ENCODE data around the gene VSIG10L2.

VSIG10L2 gene

GRCh38 chr11:125948278-125949051 is 2.6 kb downstream of the VSIG10L2 start:
- H3K79me2 ChIP-seq (ENCODE audit: insufficient read depth, low read length) = no peaks in the 10 kb centered on the region
- H3K9ac ChIP-seq (ENCODE audit: low read length) = no peak overlapping the region
- no peak overlapping the region for H3K4me2 ChIP-seq (ENCODE audit: low read depth, low read length, poor library complexity, severe bottlenecking)
- no peaks in the 10 kb centered on the region for H3K36me3 ChIP-seq (ENCODE audit: low read length)
- no peaks in the 10 kb centered on the region for H3F3A ChIP-seq (ENCODE audit: insufficient read depth)
- no peak overlapping the region for H2AFZ ChIP-seq (ENCODE audit: low read depth, low read length, severe bottlenecking)
- no peak overlapping the region for H3K4me3 ChIP-seq (ENCODE audit: insufficient read depth, low read length, poor library complexity, severe bottlenecking)
- H3K27ac ChIP-seq (ENCODE audit: low read depth, low read length) = no peak overlapping the region
- no peak for TF ChIP-seq EZH2phosphoT487 (conservative IDR thresholded peaks at IDR 0.05; ENCODE audit: low read length)
- TF ChIP-seq, protein P1, sequence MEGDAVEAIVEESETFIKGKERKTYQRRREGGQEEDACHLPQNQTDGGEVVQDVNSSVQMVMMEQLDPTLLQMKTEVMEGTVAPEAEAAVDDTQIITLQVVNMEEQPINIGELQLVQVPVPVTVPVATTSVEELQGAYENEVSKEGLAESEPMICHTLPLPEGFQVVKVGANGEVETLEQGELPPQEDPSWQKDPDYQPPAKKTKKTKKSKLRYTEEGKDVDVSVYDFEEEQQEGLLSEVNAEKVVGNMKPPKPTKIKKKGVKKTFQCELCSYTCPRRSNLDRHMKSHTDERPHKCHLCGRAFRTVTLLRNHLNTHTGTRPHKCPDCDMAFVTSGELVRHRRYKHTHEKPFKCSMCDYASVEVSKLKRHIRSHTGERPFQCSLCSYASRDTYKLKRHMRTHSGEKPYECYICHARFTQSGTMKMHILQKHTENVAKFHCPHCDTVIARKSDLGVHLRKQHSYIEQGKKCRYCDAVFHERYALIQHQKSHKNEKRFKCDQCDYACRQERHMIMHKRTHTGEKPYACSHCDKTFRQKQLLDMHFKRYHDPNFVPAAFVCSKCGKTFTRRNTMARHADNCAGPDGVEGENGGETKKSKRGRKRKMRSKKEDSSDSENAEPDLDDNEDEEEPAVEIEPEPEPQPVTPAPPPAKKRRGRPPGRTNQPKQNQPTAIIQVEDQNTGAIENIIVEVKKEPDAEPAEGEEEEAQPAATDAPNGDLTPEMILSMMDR (IDR thresholded peaks at IDR 0.05; ENCODE audit: insufficient read depth, low read length, poor library complexity, severe bottlenecking) = no peak
- no peaks in the 10 kb centered on the region for H3K27me3 ChIP-seq (ENCODE audit: low read length)
- H3K9me2 ChIP-seq (replicated peaks; ENCODE audit: insufficient read depth, low read length) = no peaks in the 10 kb centered on the region
- H4K20me1 ChIP-seq (ENCODE audit: low read depth, low read length) = no peaks in the 10 kb centered on the region
- H3K9me3 ChIP-seq (ENCODE audit: insufficient read depth, low read length) = no peaks in the 10 kb centered on the region

- no peak overlapping the region for H2AFZ ChIP-seq (ENCODE audit: low read depth, low read length, severe bottlenecking)
- no peaks in the 10 kb centered on the region for H3K9me2 ChIP-seq (replicated peaks; ENCODE audit: insufficient read depth, low read length)
- no peaks in the 10 kb centered on the region for H3K27me3 ChIP-seq (ENCODE audit: low read length)
- no peak overlapping the region for H3K4me2 ChIP-seq (ENCODE audit: low read depth, low read length, poor library complexity, severe bottlenecking)
- H3F3A ChIP-seq (ENCODE audit: insufficient read depth) = no peaks in the 10 kb centered on the region
- no peaks in the 10 kb centered on the region for H3K9me3 ChIP-seq (ENCODE audit: insufficient read depth, low read length)
- no peak for TF ChIP-seq EZH2phosphoT487 (conservative IDR thresholded peaks at IDR 0.05; ENCODE audit: low read length)
- TF ChIP-seq, protein P1 (IDR thresholded peaks at IDR 0.05; ENCODE audit: insufficient read depth, low read length, poor library complexity, severe bottlenecking) = no peak
- no peaks in the 10 kb centered on the region for H3K36me3 ChIP-seq (ENCODE audit: low read length)
- H3K4me3 ChIP-seq (ENCODE audit: insufficient read depth, low read length, poor library complexity, severe bottlenecking) = no peak overlapping the region
- H3K27ac ChIP-seq (ENCODE audit: low read depth, low read length) = no peak overlapping the region
- H3K79me2 ChIP-seq (ENCODE audit: insufficient read depth, low read length) = no peaks in the 10 kb centered on the region
- no peaks in the 10 kb centered on the region for H4K20me1 ChIP-seq (ENCODE audit: low read depth, low read length)
- no peak overlapping the region for H3K9ac ChIP-seq (ENCODE audit: low read length)
Measured at GRCh38 chr11:125949271-125950177, 3.7 kb downstream of the VSIG10L2 start.

DNA sequence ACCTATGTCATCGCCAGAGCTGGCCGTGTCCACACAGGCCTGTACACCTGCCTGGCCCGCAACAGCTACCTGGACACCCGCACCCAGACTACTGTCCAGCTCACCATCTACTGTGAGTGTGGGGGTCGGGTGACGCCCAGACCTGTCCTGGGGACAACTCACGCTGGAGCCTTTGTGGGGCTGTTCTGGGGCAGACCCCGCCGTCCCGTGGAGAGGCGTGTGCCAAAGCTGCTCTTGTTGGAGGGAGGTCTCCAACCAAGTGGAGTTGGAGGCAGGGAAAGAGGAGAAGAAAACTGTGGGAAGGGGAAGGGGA is 4.3 kb downstream of the VSIG10L2 start:
- no peaks in the 10 kb centered on the region for H4K20me1 ChIP-seq (ENCODE audit: low read depth, low read length)
- no peak for TF ChIP-seq EZH2phosphoT487 (conservative IDR thresholded peaks at IDR 0.05; ENCODE audit: low read length)
- TF ChIP-seq, protein P1 (IDR thresholded peaks at IDR 0.05; ENCODE audit: insufficient read depth, low read length, poor library complexity, severe bottlenecking) = no peak
- H3K27me3 ChIP-seq (ENCODE audit: low read length) = no peaks in the 10 kb centered on the region
- no peaks in the 10 kb centered on the region for H3K9me2 ChIP-seq (replicated peaks; ENCODE audit: insufficient read depth, low read length)
- no peak overlapping the region for H3K27ac ChIP-seq (ENCODE audit: low read depth, low read length)
- no peak overlapping the region for H3K9ac ChIP-seq (ENCODE audit: low read length)
- no peaks in the 10 kb centered on the region for H3K79me2 ChIP-seq (ENCODE audit: insufficient read depth, low read length)
- no peaks in the 10 kb centered on the region for H3K36me3 ChIP-seq (ENCODE audit: low read length)
- no peaks in the 10 kb centered on the region for H3K9me3 ChIP-seq (ENCODE audit: insufficient read depth, low read length)
- no peak overlapping the region for H3K4me3 ChIP-seq (ENCODE audit: insufficient read depth, low read length, poor library complexity, severe bottlenecking)
- H3F3A ChIP-seq (ENCODE audit: insufficient read depth) = no peaks in the 10 kb centered on the region
- no peak overlapping the region for H2AFZ ChIP-seq (ENCODE audit: low read depth, low read length, severe bottlenecking)
- H3K4me2 ChIP-seq (ENCODE audit: low read depth, low read length, poor library complexity, severe bottlenecking) = no peak overlapping the region
